H1 (cell line): ENCODE results near the gene RBCK1. TPM values are rescaled to one million over a fixed set of nuclear protein-coding genes. Genes with fewer than 3 reads are reported as not detected.

Experiments used
- CTCF ChIA-PET: fragments of 300-600 bp; sonication (Branson Sonifier 250); formaldehyde crosslinking; loops from one replicate; lab custom pipeline; 2021; ENCODE audit not compliant: partially characterized antibody; lab: Charles Lee
- POLR2A ChIA-PET: fragments of 300-600 bp; sonication (Branson Sonifier 250); formaldehyde crosslinking; loops from one replicate; lab custom pipeline; 2021; ENCODE audit warnings: inconsistent platforms; ENCODE audit not compliant: partially characterized antibody; lab: Charles Lee
- DNase-seq, 2 experiments: peaks; one replicate each; pipeline versions ENCODE4 v3.0.0 to v3.0.0-alpha.2; 2010 to 2022; ENCODE audit warnings: low spot score in 2 of 2, low read depth in 1 of 2, mixed read lengths in 1 of 2
- FAIRE-seq: peaks from 2 replicates; lab custom pipeline; 2011; peaks lifted over from hg19 to GRCh38; lab: Jason Lieb, UNC
- H2AFZ ChIP-seq: 2 replicates; pipeline ENCODE4 v1.8.1; 2012; ENCODE audit warnings: low read length, inconsistent platforms
- H2AK5ac ChIP-seq: 2 replicates; pipeline ENCODE4 v1.6.1; 2013; ENCODE audit warnings: low read depth, low read length
- H2BK120ac ChIP-seq: replicated peaks from 2 replicates; pipeline ENCODE3; 2013; ENCODE audit warnings: low read depth, low read length, inconsistent platforms
- H2BK12ac ChIP-seq: 2 replicates; pipeline ENCODE4 v1.6.1; 2013; ENCODE audit warnings: low read depth, low read length
- H2BK15ac ChIP-seq: 2 replicates; pipeline ENCODE4 v1.6.1; 2013; ENCODE audit warnings: low read length
- H2BK20ac ChIP-seq: 2 replicates; pipeline ENCODE4 v1.6.1; 2013; ENCODE audit warnings: low read length
- H2BK5ac ChIP-seq: 2 replicates; pipeline ENCODE4 v1.6.1; 2013; ENCODE audit warnings: low read depth, low read length
- H3K14ac ChIP-seq: 2 replicates; pipeline ENCODE4 v1.6.1; 2013; ENCODE audit warnings: inconsistent platforms; ENCODE audit not compliant: insufficient read length
- H3K18ac ChIP-seq: 2 replicates; pipeline ENCODE4 v1.6.1; 2013; ENCODE audit warnings: low read length; ENCODE audit errors: extremely low read depth
- H3K23ac ChIP-seq: 2 replicates; pipeline ENCODE4 v1.6.1; 2013; ENCODE audit warnings: inconsistent platforms; ENCODE audit not compliant: insufficient read length
- H3K23me2 ChIP-seq: 2 replicates; pipeline ENCODE4 v1.6.1; 2013; ENCODE audit warnings: low read depth, low read length
- H3K27ac ChIP-seq: 2 replicates; pipeline ENCODE4 v1.6.1; 2011; ENCODE audit warnings: low read depth, low read length, inconsistent platforms
- H3K27me3 ChIP-seq, 4 experiments: replicated peaks in 1 of 4; 1 replicate in 1 of 4; 2 replicates in 3 of 4; pipeline versions ENCODE4 v1.6.1 to v1.8.1; 2011 to 2013; ENCODE audit warnings: low read length in 3 of 4, mild to moderate bottlenecking in 3 of 4, inconsistent platforms in 2 of 4, mixed read lengths in 2 of 4, moderate library complexity in 1 of 4; ENCODE audit not compliant: control insufficient read depth in 3 of 4, insufficient read depth in 3 of 4; ENCODE audit errors: extremely low read depth in 1 of 4
- H3K36me3 ChIP-seq, 4 experiments: 2 replicates each; pipeline versions ENCODE4 v1.6.1 to v1.8.1; 2011 to 2013; ENCODE audit warnings: mild to moderate bottlenecking in 4 of 4, low read length in 3 of 4, moderate library complexity in 2 of 4, control low read depth in 1 of 4, inconsistent platforms in 1 of 4; ENCODE audit not compliant: insufficient read depth in 4 of 4, control insufficient read depth in 2 of 4
- H3K4ac ChIP-seq: replicated peaks from 2 replicates; pipeline ENCODE3; 2013; ENCODE audit warnings: low read length, low read depth, mixed read lengths, inconsistent platforms; ENCODE audit not compliant: insufficient read length
- H3K4me1 ChIP-seq, 4 experiments: replicated peaks in 1 of 4; 1 replicate in 1 of 4; 2 replicates in 3 of 4; pipeline versions ENCODE4 v1.6.1 to v1.8.1; 2011 to 2013; ENCODE audit warnings: low read length in 3 of 4, inconsistent platforms in 2 of 4, mixed read lengths in 1 of 4; ENCODE audit not compliant: insufficient read depth in 4 of 4, control insufficient read depth in 3 of 4
- H3K4me2 ChIP-seq, 2 experiments: 2 replicates each; pipeline versions ENCODE4 v1.6.1 to v1.8.1; 2011 to 2013; ENCODE audit warnings: low read depth in 2 of 2, low read length in 2 of 2, control low read depth in 1 of 2, inconsistent platforms in 1 of 2, mild to moderate bottlenecking in 1 of 2; ENCODE audit not compliant: insufficient read depth in 1 of 2
- H3K4me3 ChIP-seq, 4 experiments: fragments of 200-600, 300-600 bp in 1 of 4; sonication (generic), shearing (Covaris generic), sonication (Bioruptor Twin) in 1 of 4; 2 replicates each; pipeline versions ENCODE4 v1.5.1 to v1.8.1; 2011 to 2016; ENCODE audit warnings: low read length in 4 of 4, low read depth in 3 of 4, control low read depth in 2 of 4, inconsistent platforms in 2 of 4, mild to moderate bottlenecking in 2 of 4, mixed read lengths in 1 of 4, moderate library complexity in 1 of 4; ENCODE audit not compliant: insufficient read depth in 2 of 4; ENCODE audit errors: extremely low read depth in 1 of 4
- H3K56ac ChIP-seq: replicated peaks from 2 replicates; pipeline ENCODE3; 2013; ENCODE audit warnings: low read depth, mild to moderate bottlenecking, mixed read lengths, low read length, inconsistent platforms; ENCODE audit not compliant: insufficient read length
- H3K79me1 ChIP-seq: 2 replicates; pipeline ENCODE4 v1.6.1; 2013; ENCODE audit warnings: low read depth, low read length, control low read depth
- H3K79me2 ChIP-seq, 2 experiments: 2 replicates each; pipeline versions ENCODE4 v1.6.1 to v1.8.1; 2012 to 2013; ENCODE audit warnings: low read length in 2 of 2, mild to moderate bottlenecking in 2 of 2, inconsistent platforms in 1 of 2; ENCODE audit not compliant: insufficient read depth in 2 of 2, control insufficient read depth in 1 of 2
- H3K9ac ChIP-seq, 4 experiments: replicated peaks in 1 of 4; 1 replicate in 1 of 4; 2 replicates in 3 of 4; pipeline versions ENCODE4 v1.6.1 to v1.8.1; 2011 to 2013; ENCODE audit warnings: low read depth in 3 of 4, low read length in 3 of 4, control low read depth in 2 of 4, mild to moderate bottlenecking in 2 of 4, moderate library complexity in 2 of 4, inconsistent platforms in 1 of 4; ENCODE audit errors: extremely low read depth in 1 of 4
- H3K9me3 ChIP-seq, 2 experiments: 2 replicates each; pipeline versions ENCODE4 v1.6.1 to v1.8.1; 2012 to 2013; ENCODE audit warnings: mild to moderate bottlenecking in 2 of 2, moderate library complexity in 2 of 2, control low read depth in 1 of 2, inconsistent platforms in 1 of 2, low read depth in 1 of 2, low read length in 1 of 2, mixed read lengths in 1 of 2; ENCODE audit not compliant: insufficient read depth in 2 of 2
- H4K20me1 ChIP-seq, 2 experiments: replicated peaks in 1 of 2; 2 replicates each; pipeline versions ENCODE3 to v1.8.1; 2011 to 2013; ENCODE audit warnings: inconsistent platforms in 2 of 2, low read length in 2 of 2, mild to moderate bottlenecking in 1 of 2; ENCODE audit not compliant: insufficient read depth in 2 of 2, control insufficient read depth in 1 of 2
- H4K5ac ChIP-seq: 2 replicates; pipeline ENCODE4 v1.6.1; 2013; ENCODE audit warnings: low read length, low read depth, mixed read lengths, inconsistent platforms; ENCODE audit not compliant: insufficient read length
- H4K8ac ChIP-seq: 2 replicates; pipeline ENCODE4 v1.8.0; 2013; ENCODE audit warnings: mild to moderate bottlenecking, moderate library complexity, low read length, inconsistent platforms; ENCODE audit not compliant: insufficient read depth; ENCODE audit errors: extremely low read depth
- H4K91ac ChIP-seq: replicated peaks from 2 replicates; pipeline ENCODE3; 2013; ENCODE audit warnings: low read length, mixed read lengths, inconsistent platforms; ENCODE audit not compliant: insufficient read length
- ASH2L ChIP-seq: fragments of 200-600, 300-600 bp; sonication (generic); IDR thresholded peaks from one replicate; pipeline ENCODE4 v1.7.1; 2017; ENCODE audit warnings: low read length
- BACH1 ChIP-seq: IDR thresholded peaks from 2 replicates; pipeline ENCODE4 v1.6.1; 2012; ENCODE audit warnings: low read length, improper control_type of control experiment
- CBX8 ChIP-seq: fragments of 300-800, 300-1000 bp; sonication (generic); IDR thresholded peaks from 2 replicates; pipeline ENCODE4 v1.7.1; 2016; ENCODE audit warnings: low read depth, low read length, borderline replicate concordance
- CHD1 ChIP-seq: IDR thresholded peaks from 2 replicates; pipeline ENCODE4 v1.6.1; 2012; ENCODE audit warnings: low read depth, low read length, improper control_type of control experiment
- EP300 ChIP-seq, 2 experiments: IDR thresholded peaks; 1 replicate in 1 of 2; 2 replicates in 1 of 2; pipeline ENCODE4 v1.6.1; 2011 to 2012; ENCODE audit warnings: low read depth in 2 of 2, low read length in 2 of 2, mild to moderate bottlenecking in 2 of 2, borderline replicate concordance in 1 of 2, inconsistent platforms in 1 of 2, moderate library complexity in 1 of 2
- EZH2 ChIP-seq: fragments of 200-600 bp; sonication (generic); IDR thresholded peaks from 2 replicates; pipeline ENCODE4 v1.7.1; 2012; ENCODE audit warnings: low read depth, mild to moderate bottlenecking, moderate library complexity, low read length, inconsistent platforms; ENCODE audit not compliant: severe bottlenecking
- GTF2F1 ChIP-seq: IDR thresholded peaks from 2 replicates; pipeline ENCODE4 v1.6.1; 2012; ENCODE audit warnings: low read depth, low read length, improper control_type of control experiment, borderline replicate concordance
- JUN ChIP-seq: IDR thresholded peaks from 2 replicates; pipeline ENCODE4 v1.6.1; 2011; ENCODE audit warnings: low read depth, mild to moderate bottlenecking, improper control_type of control experiment, low read length
- KDM1A ChIP-seq: fragments of 200-600, 300-600 bp; sonication (generic); IDR thresholded peaks from 2 replicates; pipeline ENCODE4 v1.7.1; 2016; ENCODE audit warnings: mild to moderate bottlenecking, low read length, borderline replicate concordance
- KDM5A ChIP-seq: fragments of 200-600 bp; IDR thresholded peaks from 2 replicates; pipeline ENCODE4 v1.7.1; 2012; ENCODE audit warnings: mild to moderate bottlenecking, low read length, inconsistent platforms, mixed read lengths
- NANOG ChIP-seq: IDR thresholded peaks from 2 replicates; pipeline ENCODE4 v1.6.1; 2011; ENCODE audit warnings: low read length, low read depth, mild to moderate bottlenecking, inconsistent platforms; ENCODE audit not compliant: insufficient read depth, poor library complexity, severe bottlenecking
- RBBP5 ChIP-seq: IDR thresholded peaks from 2 replicates; pipeline ENCODE4 v1.7.1; 2012; ENCODE audit warnings: low read depth, mild to moderate bottlenecking, inconsistent platforms, low read length, moderate library complexity, borderline replicate concordance
- SAP30 ChIP-seq: fragments of 300-600 bp; sonication (generic); IDR thresholded peaks from 2 replicates; pipeline ENCODE4 v1.7.1; 2012; ENCODE audit warnings: low read length, moderate library complexity, mild to moderate bottlenecking, inconsistent platforms; ENCODE audit not compliant: insufficient read depth, insufficient replicate concordance
- ZNF274 ChIP-seq: IDR thresholded peaks from 2 replicates; pipeline ENCODE4 v1.7.0; 2012; ENCODE audit warnings: low read length, borderline replicate concordance; ENCODE audit errors: extremely low read depth
- WGBS, 2 experiments: shearing (Covaris generic) in 1 of 2; methylation state at CpG; one replicate each; pipeline versions ENCODE4 v1.1.6 to v1.1.7; 2013 to 2015; ENCODE audit warnings: low lambda C conversion rate in 2 of 2, mixed read lengths in 2 of 2, inconsistent platforms in 1 of 2, low coverage in 1 of 2, missing lambda C conversion rate in 1 of 2; ENCODE audit not compliant: insufficient replicate concordance in 2 of 2, insufficient coverage in 1 of 2, insufficient read length in 1 of 2; ENCODE audit errors: extremely low coverage in 1 of 2, missing lambda C conversion rate in 1 of 2; 5-methylcytosine and 5-hydroxymethylcytosine counted together
- polyA plus RNA-seq, 7 experiments: library from polyadenylated mRNA; depleted of rRNA in 3 of 7; stranded (reverse) in 5 of 7; unstranded in 2 of 7; fragments of >200 nt in 5 of 7; fragments of 200-250 nt in 2 of 7; gene quantifications; 1 replicate in 5 of 7; 2 replicates in 1 of 7; 4 replicates in 1 of 7; pipeline versions ENCODE4 v1.2.1 to v1.2.3, GENCODE V29; 2011 to 2013; ENCODE audit warnings: missing spikeins in 2 of 7, mixed read lengths in 2 of 7
- total RNA-seq: library from RNA; stranded (reverse); fragmentation: NEBNext Ultra II Directional; extraction: Animal tissue kit (Norgen Biotek cat#: 25700); gene quantifications from 2 replicates; pipeline ENCODE4 v1.2.1, GENCODE V29; 2021

Gene RBCK1
- total and polyA plus RNA-seq, 2 of the 8 experiments (the other 6 are each of a cell fraction or from before 2014, with no cell fraction given) = 43.1 to 54.7 TPM

DNA sequence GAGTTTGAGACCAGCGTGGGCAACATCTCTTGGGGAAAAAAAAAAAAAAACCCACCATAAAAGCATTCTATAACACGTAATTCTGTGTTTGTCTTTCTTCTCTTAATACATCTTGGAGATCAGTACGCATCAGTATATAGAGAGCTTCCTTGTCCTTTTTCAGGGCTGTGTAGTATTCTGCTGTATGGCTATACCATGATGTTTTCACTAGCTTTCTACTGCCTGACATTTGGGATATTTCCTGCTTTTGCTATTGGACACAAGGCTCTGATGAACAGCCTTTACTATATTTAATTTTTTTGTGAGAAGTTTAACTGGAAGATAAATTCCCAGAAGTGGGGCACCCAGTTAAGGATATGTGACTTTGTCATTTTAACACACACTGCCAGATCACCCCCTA is 20.6 kb upstream of the RBCK1 start:
- no peak overlapping the region for H3K23ac ChIP-seq
- H3K4ac ChIP-seq = no peak overlapping the region
- no peak overlapping the region for H3K4me3 ChIP-seq
- ChIA-PET POLR2A (interaction anchor here (0.6 to 15.2 kb wide), 6 partner anchors 11 to 38 kb away, joined by 3 to 263 read pairs (median 4); no protein-coding TSS in a partner anchor), CTCF (interaction anchor here (0.9 kb wide), 1 partner anchor 22 kb away, joined by 3 read pairs; no protein-coding TSS in a partner anchor)
- H2AFZ ChIP-seq = no peak overlapping the region
- no peaks in the 10 kb centered on the region; the same call in 1 of the 2 replicates for H3K79me1 ChIP-seq
- no peak overlapping the region for H2BK12ac ChIP-seq
- no peak overlapping the region for H2BK20ac ChIP-seq
- no peaks in the 10 kb centered on the region for H3K4me1 ChIP-seq
- H3K23me2 ChIP-seq = no peaks in the 10 kb centered on the region
- H3K9me3 ChIP-seq = no peaks in the 10 kb centered on the region
- WGBS, 2 experiments = 92% methylated on average over 3 of the region's 3 CpGs; no CpG with 5 or more reads in 1 of the 2 experiments
- H2AK5ac ChIP-seq = no peak overlapping the region
- no peak overlapping the region for H3K27ac ChIP-seq
- peaks cover 0 to 4% (median under 1%) of the 10 kb centered on the region in 4 experiments; a peak in 4 of 7 replicates for H3K27me3 ChIP-seq
- no peak overlapping the region for H3K14ac ChIP-seq
- H3K9ac ChIP-seq = no peak overlapping the region
- H2BK15ac ChIP-seq = no peak overlapping the region
- peaks cover 0 to 20% (median 2%) of the 10 kb centered on the region in 4 experiments; a peak in 3 of 8 replicates for H3K36me3 ChIP-seq
- FAIRE-seq = no peak
- no peak overlapping the region for H2BK120ac ChIP-seq
- no peak for DNase-seq
- H4K91ac ChIP-seq = no peak overlapping the region
- no peak overlapping the region for H3K56ac ChIP-seq
- no peak overlapping the region for H3K18ac ChIP-seq
- no peaks in the 10 kb centered on the region; a peak in 1 of 4 replicates for H3K79me2 ChIP-seq
- H4K20me1 ChIP-seq = peaks cover 3% of the 10 kb centered on the region in 2 experiments
- H4K8ac ChIP-seq = no peak overlapping the region
- no peak overlapping the region for H2BK5ac ChIP-seq
- no peak overlapping the region for H3K4me2 ChIP-seq
- H4K5ac ChIP-seq = no peak overlapping the region
- no peak for TF ChIP-seq EZH2
- TF ChIP-seq ZNF274 = no peak
- TF ChIP-seq ASH2L = no peak
- no peak for TF ChIP-seq RBBP5
- TF ChIP-seq KDM5A = no peak
- no peak for TF ChIP-seq CHD1
- TF ChIP-seq GTF2F1 = no peak
- no peak for TF ChIP-seq SAP30
- TF ChIP-seq JUN = no peak
- no peak for TF ChIP-seq NANOG
- TF ChIP-seq BACH1 = no peak
- no peak for TF ChIP-seq EP300 (IDR thresholded peaks at IDR 0.05; ENCODE audit: borderline replicate concordance in 1 of 2, low read depth in 2 of 2, low read length in 2 of 2)
- no peak for TF ChIP-seq CBX8
- TF ChIP-seq KDM1A = no peak
